Endothelial cell of umbilical vein (primary cell): Measurements from ENCODE around the gene DPH6.

Experiments used
- CTCF ChIP-seq, 2 donors: IDR thresholded peaks; 1 replicate in 1 of 2; 2 replicates in 1 of 2; pipeline ENCODE4 v1.5.1; 2011; ENCODE audit warnings: low read length in 2 of 2, mild to moderate bottlenecking in 2 of 2, moderate library complexity in 2 of 2, control low read depth in 1 of 2, inconsistent platforms in 1 of 2, low read depth in 1 of 2; ENCODE audit not compliant: insufficient read depth in 1 of 2; ENCODE audit errors: extremely low read depth in 1 of 2
- EZH2 ChIP-seq: IDR thresholded peaks from 2 replicates; pipeline ENCODE4 v1.6.1; 2012; ENCODE audit warnings: borderline replicate concordance, low read depth, mild to moderate bottlenecking, moderate library complexity, low read length, inconsistent platforms; ENCODE audit not compliant: severe bottlenecking
- FOS ChIP-seq: IDR thresholded peaks from 2 replicates; pipeline ENCODE4 v1.6.1; 2011; ENCODE audit warnings: mild to moderate bottlenecking, low read length, moderate library complexity, borderline replicate concordance; ENCODE audit not compliant: insufficient read depth
- GATA2 ChIP-seq: IDR thresholded peaks from 2 replicates; pipeline ENCODE4 v1.7.0; 2011; ENCODE audit warnings: low read depth, mild to moderate bottlenecking, moderate library complexity, mixed read lengths, low read length; ENCODE audit not compliant: insufficient read length, insufficient read depth
- JUN ChIP-seq: IDR thresholded peaks from 2 replicates; pipeline ENCODE4 v1.6.1; 2011; ENCODE audit warnings: borderline replicate concordance, low read depth; ENCODE audit not compliant: insufficient read length, insufficient read depth
- MAX ChIP-seq: IDR thresholded peaks from 2 replicates; pipeline ENCODE4 v1.6.1; 2011; ENCODE audit not compliant: insufficient read depth, insufficient read length
- MYC ChIP-seq: IDR thresholded peaks from one replicate; pipeline ENCODE4 v1.6.1; 2011; ENCODE audit warnings: mild to moderate bottlenecking, low read depth, low read length
- POLR2A ChIP-seq: IDR thresholded peaks from 2 replicates; pipeline ENCODE4 v1.6.1; 2012; ENCODE audit warnings: low read depth, mild to moderate bottlenecking, control low read depth, low read length
- POLR2AphosphoS5 ChIP-seq: IDR thresholded peaks from 2 replicates; pipeline ENCODE4 v1.6.1; 2012; ENCODE audit warnings: low read depth, mild to moderate bottlenecking, control low read depth, low read length, moderate library complexity; ENCODE audit not compliant: insufficient read depth

GRCh38 chr15:35560870-35561269 is 14.9 kb upstream of the DPH6 start:
- TF ChIP-seq POLR2A (no peak), CTCF (IDR thresholded peaks at IDR 0.05; ENCODE audit: extremely low read depth in 1 of 2, insufficient read depth in 1 of 2, low read depth in 1 of 2, low read length in 2 of 2) (no peak), MAX (no peak), POLR2AphosphoS5 (no peak), EZH2 (no peak), MYC (no peak), GATA2 (no peak), JUN (no peak), FOS (no peak)
